HG02981 (cell line): ENCODE measurements around the gene TRIM41.
"Not testable (repeated sequence)": the region's sequence is repeated elsewhere in the genome, so short reads cannot be mapped to it uniquely, and the experiment has no call there.

Experiments used
- ATAC-seq: cut with Tn5 transposase; IDR thresholded peaks from one replicate; pipeline ENCODE4 v1.9.1; 2021; ENCODE audit warnings: mild to moderate bottlenecking, moderate library complexity; ENCODE audit not compliant: unreplicated experiment

TRIM41 gene

GRCh38 chr5:181246276-181247049 lies 23.4 kb downstream of the TRIM41 start:
- peak; percentile 36 for ATAC-seq

- no peak for ATAC-seq
Observed at GRCh38 chr5:181248277-181248676, 25.2 kb downstream of the TRIM41 start.

- ATAC-seq = no peak
Observed at GRCh38 chr5:181255276-181255675, 32.2 kb downstream of the TRIM41 start.

- ATAC-seq = no peak
Observed at GRCh38 chr5:181255836-181256578, 32.9 kb downstream of the TRIM41 start.

GRCh38 chr5:181258576-181258975 lies 35.5 kb downstream of the TRIM41 start:
- ATAC-seq = no peak

- no peak for ATAC-seq
Observed at GRCh38 chr5:181259283-181259682, 36.2 kb downstream of the TRIM41 start.

- no peak for ATAC-seq
Observed at GRCh38 chr5:181259974-181260719, 37.1 kb downstream of the TRIM41 start.

GRCh38 chr5:181260720-181261319 lies 37.7 kb downstream of the TRIM41 start, which contains the start of gene TRIM52:
TSS of gene TRIM52 (minus strand) at chr5:181261143. CDS start at chr5:181260813, 330 bp downstream.
- peak; percentile 77 for ATAC-seq

GRCh38 chr5:181261320-181262049 lies 38.4 kb downstream of the TRIM41 start:
- peak; percentile 48 for ATAC-seq

GRCh38 chr5:181263633-181264032 lies 40.6 kb downstream of the TRIM41 start:
- ATAC-seq = no peak

GRCh38 chr5:181265092-181265671 lies 42.1 kb downstream of the TRIM41 start:
- no peak for ATAC-seq

GRCh38 chr5:181267291-181267904 lies 44.3 kb downstream of the TRIM41 start:
- not testable (repeated sequence) for ATAC-seq

- not testable (repeated sequence) for ATAC-seq
Observed at GRCh38 chr5:181267907-181268306, 44.8 kb downstream of the TRIM41 start.

GRCh38 chr5:181271081-181271480 lies 48.0 kb downstream of the TRIM41 start:
- no peak for ATAC-seq

- ATAC-seq = not testable (repeated sequence)
Observed at GRCh38 chr5:181273433-181273744, 50.3 kb downstream of the TRIM41 start.

- no peak for ATAC-seq
Observed at GRCh38 chr5:181280251-181280762, 57.2 kb downstream of the TRIM41 start.

- ATAC-seq = no peak
Observed at GRCh38 chr5:181281077-181281983, 58.2 kb downstream of the TRIM41 start.

- ATAC-seq = no peak
Observed at GRCh38 chr5:181281984-181282316, 58.9 kb downstream of the TRIM41 start.
